Retina (tissue), 1 donor: Measurements from ENCODE around the gene KSR2.
"Not testable (repeated sequence)": the region's sequence is repeated elsewhere in the genome, so short reads cannot be mapped to it uniquely, and the experiment has no call there.

Experiments
- DNase-seq: peaks from one replicate; pipeline ENCODE4 v3.0.0-alpha.2; 2016

Gene KSR2

GRCh38 chr12:117679776-117680175, 289.0 kb downstream of the KSR2 start:
- DNase-seq, result no peak

DNA sequence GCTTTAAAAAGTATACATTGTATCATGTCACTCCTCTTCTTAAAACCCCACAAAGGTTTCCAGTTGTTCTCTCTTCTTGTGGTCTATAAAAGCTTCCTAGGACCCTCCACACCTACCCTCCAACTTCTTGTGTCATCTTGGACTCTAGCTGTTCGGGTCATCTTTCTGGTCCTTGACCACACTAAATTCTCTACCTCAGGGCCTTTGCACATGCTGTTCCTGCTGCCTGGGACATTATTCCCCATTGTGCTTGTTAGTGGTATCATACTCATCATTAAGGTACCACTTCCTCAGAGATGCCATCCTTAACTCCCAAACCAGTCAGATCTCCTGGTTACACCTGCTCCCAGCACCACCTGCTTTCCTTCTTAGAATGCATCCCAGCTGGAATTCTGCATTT, 294.0 kb downstream of the KSR2 start:
- no peak for DNase-seq

GRCh38 chr12:117674313-117674712, 294.5 kb downstream of the KSR2 start:
- DNase-seq, result no peak

DNA sequence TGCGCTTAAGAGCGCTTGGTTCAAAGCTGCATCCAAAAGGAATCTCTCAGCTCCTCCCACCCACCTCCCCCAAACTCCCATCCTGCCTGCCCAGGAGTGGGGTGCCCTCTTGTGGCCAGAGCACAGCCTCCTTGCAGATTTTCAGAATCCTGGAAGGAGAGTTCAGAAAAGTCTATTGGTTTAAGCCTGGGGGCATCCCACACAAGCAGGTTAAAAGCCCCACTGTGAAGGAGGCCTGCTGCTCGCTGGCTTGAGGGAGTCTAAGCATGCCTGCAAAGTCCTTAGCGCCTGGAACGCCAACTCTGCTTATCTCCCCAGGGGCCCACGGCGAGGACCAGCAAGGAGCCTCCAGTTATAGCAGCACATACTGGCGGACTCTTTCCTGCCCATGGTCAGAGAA, 297.1 kb downstream of the KSR2 start:
- DNase-seq, result no peak

DNA sequence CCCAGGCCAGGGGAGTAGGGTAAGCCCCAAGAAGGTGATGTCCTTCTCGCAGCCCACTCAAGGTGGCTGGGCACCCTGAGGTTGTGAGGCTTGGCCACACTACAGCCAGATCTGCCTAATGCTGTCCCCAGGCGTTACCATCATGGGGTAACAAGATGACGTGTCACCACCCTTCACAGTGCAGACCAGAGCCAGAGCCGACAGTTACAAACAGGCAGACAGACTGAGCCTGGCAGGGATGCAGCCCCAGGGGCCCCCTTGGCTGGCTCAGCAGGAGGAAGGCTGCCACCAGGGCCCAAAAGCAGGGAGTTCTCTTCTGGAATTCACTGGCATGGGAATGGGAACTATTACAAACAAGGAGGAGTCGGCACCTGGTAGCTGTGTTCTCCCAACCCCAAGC, 304.6 kb downstream of the KSR2 start:
- no peak for DNase-seq

DNA sequence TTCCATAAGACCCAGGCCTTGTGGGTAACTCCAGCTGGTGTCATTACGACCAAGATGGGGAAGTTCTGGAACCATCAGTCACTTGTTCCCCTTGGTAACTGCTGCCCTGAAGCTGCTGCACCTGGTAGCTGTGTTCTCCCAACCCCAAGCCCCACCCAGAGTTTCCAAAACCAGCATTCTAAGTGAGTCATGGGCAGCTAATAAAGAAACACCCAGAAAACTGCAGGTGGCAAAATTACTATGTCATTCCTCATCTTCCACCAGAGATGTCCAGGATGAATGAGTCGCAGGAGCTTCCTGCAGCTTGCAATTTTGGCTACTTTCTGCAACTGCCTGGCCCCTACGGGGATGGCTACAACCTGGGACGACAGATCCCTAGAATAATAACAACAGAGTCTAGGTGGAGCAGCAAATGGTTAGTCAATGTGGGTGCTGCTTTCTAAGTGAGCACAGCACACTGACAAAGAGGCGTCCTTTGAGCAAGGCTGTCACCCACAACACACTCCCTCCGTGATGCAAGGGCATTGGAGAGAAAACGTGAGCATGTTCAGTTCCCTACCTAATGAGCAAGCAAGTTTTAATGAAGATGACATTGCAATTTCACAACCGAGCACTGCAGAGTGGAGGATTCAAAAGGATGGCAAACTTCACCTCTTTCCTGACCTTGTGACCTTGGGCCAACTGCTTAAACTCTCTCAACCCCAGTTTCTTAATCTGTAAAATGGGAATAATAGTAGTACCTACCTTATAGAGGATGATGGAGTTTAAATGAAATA, 306.0 kb downstream of the KSR2 start:
- no peak for DNase-seq

DNA sequence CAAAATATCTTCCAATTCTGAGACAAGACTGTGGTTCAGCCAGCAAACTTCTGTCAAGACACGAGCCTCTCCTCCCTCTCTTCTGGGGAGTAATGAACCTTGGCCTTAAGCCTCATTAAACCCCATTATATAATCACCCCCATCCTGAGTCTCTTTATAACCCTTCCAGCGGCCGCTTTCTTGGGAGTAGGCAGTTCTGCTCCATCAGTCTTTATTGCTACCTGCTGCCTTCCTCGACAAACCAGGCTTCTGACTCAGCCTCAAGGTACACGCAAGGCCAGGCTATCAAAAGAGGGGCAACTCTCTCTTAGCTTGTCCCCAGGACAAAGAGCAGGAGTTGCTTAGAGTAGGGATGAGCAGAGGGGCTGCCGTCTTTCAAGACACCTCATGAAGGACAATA, 306.6 kb downstream of the KSR2 start:
- no peak for DNase-seq

- DNase-seq, result no peak
Measured at GRCh38 chr12:117661471-117661870, 307.3 kb downstream of the KSR2 start.

DNA sequence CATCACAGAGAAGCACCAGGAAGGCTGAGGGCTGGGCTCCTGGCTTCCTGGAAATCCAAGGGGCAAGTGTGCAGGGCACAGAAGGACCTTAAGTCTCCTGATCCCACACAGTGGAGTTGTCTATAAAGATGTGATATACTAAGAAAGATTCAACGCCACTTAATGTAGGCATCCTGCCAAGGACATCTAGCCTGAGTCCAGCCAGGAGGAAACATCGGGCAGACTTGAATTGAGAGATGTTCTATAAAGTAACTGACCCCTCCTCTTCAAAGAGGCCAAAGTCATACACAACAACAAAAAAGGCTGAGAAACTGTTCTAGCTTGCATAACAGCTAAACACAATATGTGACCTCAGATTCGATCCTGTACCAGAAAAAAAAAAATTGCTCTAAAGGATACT, 307.9 kb downstream of the KSR2 start:
- no peak for DNase-seq

DNA sequence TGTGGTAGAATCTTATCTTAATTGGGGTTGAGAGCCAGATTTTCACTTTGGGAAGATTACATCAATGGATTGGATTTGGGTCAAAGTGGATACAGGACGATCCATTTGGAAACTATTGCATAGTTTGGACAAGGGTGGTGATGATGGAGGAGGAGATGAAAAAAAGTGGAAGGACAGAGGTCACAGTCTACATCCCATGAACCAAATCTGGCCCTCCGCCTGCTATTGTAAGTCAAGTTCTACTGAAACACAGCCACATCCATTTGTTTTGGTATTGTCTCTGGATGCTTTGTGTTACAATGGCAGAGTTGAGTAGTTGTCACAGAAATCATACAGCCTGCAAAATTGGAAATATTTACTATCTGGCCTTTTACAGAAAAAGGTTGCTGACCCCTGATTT, 310.6 kb downstream of the KSR2 start:
- DNase-seq, result no peak

- no peak for DNase-seq
Measured at GRCh38 chr12:117649796-117650195, 319.0 kb downstream of the KSR2 start.

DNA sequence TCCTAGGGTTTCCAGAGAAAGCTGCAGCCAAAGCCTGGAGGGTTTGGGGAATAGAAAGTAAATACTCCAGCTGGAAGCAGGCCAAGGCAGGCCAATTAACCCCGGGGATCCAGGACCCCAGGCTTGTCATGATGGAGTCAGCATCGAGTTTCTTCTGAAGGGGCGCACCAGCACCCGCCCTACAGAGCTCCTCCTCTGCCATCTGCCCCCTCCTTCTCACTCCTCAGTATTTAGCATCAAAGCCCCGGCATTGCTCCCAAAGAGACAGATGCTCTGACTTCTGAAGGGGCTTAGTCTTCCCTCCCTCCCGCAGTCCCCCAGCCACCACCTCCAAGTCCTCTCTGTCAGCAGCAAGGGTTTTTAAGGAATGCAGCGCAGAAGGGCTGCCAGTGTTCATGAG, 322.3 kb downstream of the KSR2 start:
- peak; percentile 16 for DNase-seq

DNA sequence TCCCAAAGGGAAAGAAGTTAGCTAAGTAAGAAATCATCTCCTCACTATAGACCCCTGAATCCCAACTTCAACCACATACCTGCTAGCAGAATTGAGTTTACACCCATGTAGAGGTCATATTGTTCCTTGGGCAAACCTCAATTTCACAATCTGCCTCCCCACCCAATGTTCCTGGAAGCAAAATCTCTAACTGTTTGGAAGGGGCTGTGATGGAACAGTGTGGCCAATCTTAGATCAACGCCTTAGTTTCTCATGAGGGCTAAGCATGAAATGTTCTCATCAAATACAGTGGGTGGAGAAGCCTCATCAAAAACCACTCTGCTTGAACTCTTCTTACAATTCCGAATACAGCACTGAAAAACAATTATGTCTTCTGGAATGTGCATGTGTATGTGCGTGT, 323.3 kb downstream of the KSR2 start:
- no peak for DNase-seq

- no peak for DNase-seq
Measured at GRCh38 chr12:117643971-117644370, 324.8 kb downstream of the KSR2 start.

DNA sequence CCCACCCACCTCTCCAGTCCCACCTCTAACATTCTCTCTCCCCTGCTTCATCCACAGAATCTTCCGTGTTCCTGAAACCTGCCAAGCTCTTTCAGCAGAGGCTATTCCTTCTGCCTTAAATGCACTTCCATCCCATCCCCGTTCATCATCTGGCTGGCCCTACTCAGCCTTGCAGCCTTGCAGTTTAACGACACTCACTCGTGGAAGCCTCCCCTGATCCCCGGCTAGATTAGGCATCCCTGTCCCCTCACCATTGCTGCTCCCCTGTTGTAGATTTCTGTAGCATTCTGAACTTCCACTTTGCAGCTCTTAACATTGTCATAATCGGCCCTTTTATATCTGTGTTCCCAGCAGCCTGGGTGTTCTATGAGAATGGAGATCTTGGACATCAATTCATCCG, 326.9 kb downstream of the KSR2 start:
- DNase-seq, result no peak

DNA sequence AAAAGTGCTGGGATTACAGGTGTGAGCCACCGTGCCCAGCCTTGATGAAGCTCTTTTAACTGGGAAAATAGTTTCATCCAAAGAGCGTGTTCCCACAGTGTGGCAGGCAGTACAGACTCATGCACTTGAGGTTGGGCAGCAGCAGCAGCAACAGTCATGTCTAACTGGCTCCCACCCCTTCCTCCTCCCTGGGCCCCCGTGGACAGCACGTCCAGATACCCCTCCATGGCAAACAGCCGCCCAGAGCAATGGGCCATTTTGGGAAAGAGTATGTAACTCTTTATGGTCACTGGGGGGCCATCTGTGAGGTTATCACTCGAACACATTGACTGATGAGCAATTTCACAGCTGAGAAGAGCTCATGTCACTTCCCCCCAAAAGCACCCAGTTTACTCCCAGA, 328.3 kb downstream of the KSR2 start:
- DNase-seq, result no peak

DNA sequence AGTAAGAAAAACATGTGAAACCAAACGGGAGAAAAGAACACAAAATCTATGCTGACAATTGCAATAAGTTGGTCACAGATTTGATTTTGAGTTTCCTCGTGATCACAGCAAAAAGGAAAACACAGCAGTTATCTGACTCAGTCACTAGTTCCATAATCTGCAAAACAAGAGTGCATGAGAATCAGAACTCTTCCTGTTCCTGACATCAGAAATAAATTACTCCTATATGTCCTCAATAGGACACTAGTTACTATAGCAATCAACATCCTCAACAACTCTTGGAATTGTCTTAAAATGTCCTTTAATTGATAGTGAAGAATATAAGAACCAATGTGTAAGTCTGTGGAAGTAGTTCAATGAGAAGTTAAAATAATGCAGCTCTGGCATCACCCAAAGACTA, 339.3 kb downstream of the KSR2 start:
- DNase-seq, result no peak

- DNase-seq, result not testable (repeated sequence)
Measured at GRCh38 chr12:117628711-117629110, 340.1 kb downstream of the KSR2 start.

GRCh38 chr12:117622741-117623140, 346.0 kb downstream of the KSR2 start:
- no peak for DNase-seq

DNA sequence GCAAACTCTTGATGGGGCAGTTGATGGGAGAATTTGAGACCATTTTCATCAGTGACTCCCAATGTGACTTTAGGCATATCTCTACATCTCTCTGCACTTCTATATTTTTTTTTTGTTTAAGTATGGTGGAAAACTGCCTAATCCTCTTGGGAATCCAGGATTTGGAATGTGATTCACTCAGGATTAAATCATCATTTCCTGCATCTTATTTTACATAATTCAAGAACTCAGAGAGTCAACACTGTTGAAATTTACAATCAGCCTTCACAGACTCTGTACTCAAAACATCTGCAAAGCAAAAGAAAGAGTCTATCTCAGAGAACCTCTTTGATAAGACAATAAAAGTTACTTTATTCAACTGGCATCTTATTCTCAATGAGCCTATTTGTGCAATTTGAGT, 346.7 kb downstream of the KSR2 start:
- DNase-seq, result no peak

GRCh38 chr12:117607778-117608177, 361.0 kb downstream of the KSR2 start:
- no peak for DNase-seq

- no peak for DNase-seq
Measured at GRCh38 chr12:117606945-117607344, 361.8 kb downstream of the KSR2 start.

DNA sequence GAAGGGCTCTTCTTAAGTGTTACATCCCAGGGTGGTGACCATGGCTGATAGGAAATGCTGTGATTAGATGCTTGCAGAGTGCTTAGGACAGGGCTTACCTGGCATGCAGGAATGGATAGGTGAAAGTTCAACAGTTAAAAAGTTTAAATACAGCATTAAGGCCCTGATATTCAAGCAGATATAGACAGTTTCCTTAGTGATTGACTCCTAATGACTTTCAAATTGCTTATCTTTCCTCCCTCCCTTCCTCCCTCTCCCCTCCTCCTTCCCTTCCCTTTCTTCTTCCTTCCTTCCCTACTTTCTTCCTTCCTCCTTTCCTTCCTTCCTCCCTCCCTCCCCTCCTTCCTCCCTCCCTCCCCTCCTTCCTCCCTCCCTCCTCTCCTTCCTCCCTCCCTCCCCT, 362.8 kb downstream of the KSR2 start:
- DNase-seq, result no peak

GRCh38 chr12:117603316-117604113, 365.3 kb downstream of the KSR2 start:
- DNase-seq, result no peak

GRCh38 chr12:117599849-117600248, 368.9 kb downstream of the KSR2 start:
- no peak for DNase-seq
